DND-41 (cell line): Measurements from ENCODE around the gene NUDC.

Experiments used
- ATAC-seq: fragments of 200-7000 bp; cut with Tn5 transposase; 3 replicates; pipeline ENCODE4 v1.9.1; 2021; ENCODE audit warnings: low read depth; ENCODE audit not compliant: insufficient read depth
- DNase-seq: peaks from one replicate; pipeline ENCODE4 v3.0.0-alpha.2; 2020
- H2AFZ ChIP-seq: 2 replicates; pipeline ENCODE4 v1.6.0; 2012; ENCODE audit warnings: low read depth, low read length
- H3K27ac ChIP-seq: 2 replicates; pipeline ENCODE4 v1.5.1; 2012; ENCODE audit warnings: low read length, inconsistent platforms
- H3K27me3 ChIP-seq: fragments of 200-600 bp; sonication (generic); 2 replicates; pipeline ENCODE4 v1.6.0; 2012; ENCODE audit warnings: low read length, mild to moderate bottlenecking, inconsistent platforms; ENCODE audit not compliant: insufficient read depth, poor library complexity
- H3K36me3 ChIP-seq: 2 replicates; pipeline ENCODE4 v1.5.1; 2012; ENCODE audit warnings: low read length, inconsistent platforms; ENCODE audit not compliant: insufficient read depth
- H3K4me1 ChIP-seq: 2 replicates; pipeline ENCODE4 v1.5.1; 2012; ENCODE audit warnings: mild to moderate bottlenecking, low read length; ENCODE audit not compliant: insufficient read depth
- H3K4me2 ChIP-seq: 2 replicates; pipeline ENCODE4 v1.6.0; 2012; ENCODE audit warnings: mild to moderate bottlenecking, moderate library complexity, low read length, inconsistent platforms; ENCODE audit not compliant: insufficient read depth
- H3K4me3 ChIP-seq, 2 experiments: fragments of 200-600 bp in 1 of 2; shearing (Covaris generic) in 1 of 2; 2 replicates each; pipeline ENCODE4 v1.5.1; 2012 to 2016; ENCODE audit warnings: inconsistent platforms in 2 of 2, low read length in 2 of 2, mild to moderate bottlenecking in 2 of 2, low read depth in 1 of 2, moderate library complexity in 1 of 2
- H3K79me2 ChIP-seq: 2 replicates; pipeline ENCODE4 v1.6.0; 2012; ENCODE audit warnings: low read length, inconsistent platforms; ENCODE audit not compliant: insufficient read depth
- H3K9ac ChIP-seq: 2 replicates; pipeline ENCODE4 v1.6.0; 2012; ENCODE audit warnings: low read depth, mild to moderate bottlenecking, inconsistent platforms, low read length, moderate library complexity
- H3K9me3 ChIP-seq: 2 replicates; pipeline ENCODE4 v1.5.1; 2012; ENCODE audit warnings: low read length, moderate library complexity, mild to moderate bottlenecking, inconsistent platforms; ENCODE audit not compliant: insufficient read depth, severe bottlenecking
- H4K20me1 ChIP-seq: 2 replicates; pipeline ENCODE4 v1.6.0; 2012; ENCODE audit warnings: low read length; ENCODE audit not compliant: insufficient read depth
- CTCF ChIP-seq: IDR thresholded peaks from 2 replicates; pipeline ENCODE4 v1.5.1; 2012; ENCODE audit warnings: borderline replicate concordance, low read length, moderate library complexity, mild to moderate bottlenecking; ENCODE audit not compliant: poor library complexity, severe bottlenecking; ENCODE audit errors: extremely low read depth
- EZH2 ChIP-seq: IDR thresholded peaks from 3 replicates; pipeline ENCODE4 v1.6.1; 2012; ENCODE audit warnings: borderline replicate concordance, low read depth, mild to moderate bottlenecking, moderate library complexity, low read length, inconsistent platforms; ENCODE audit not compliant: severe bottlenecking

Gene NUDC

GRCh38 chr1:26921126-26921539 lies 410 bp upstream of the NUDC start:
- H3K9me3 ChIP-seq, result no peaks in the 10 kb centered on the region
- peak overlapping the region; percentile 82 for H3K9ac ChIP-seq
- H3K27me3 ChIP-seq, result no peaks in the 10 kb centered on the region
- peaks cover 42% of the 10 kb centered on the region for H3K79me2 ChIP-seq
- TF ChIP-seq CTCF (no peak), EZH2 (no peak)
- peaks cover 32% of the 10 kb centered on the region for H3K36me3 ChIP-seq
- DNase-seq, result no peak
- peak overlapping the region; percentile 6 to 77; a peak in 3 of 4 replicates for H3K4me3 ChIP-seq
- H3K27ac ChIP-seq, result peak overlapping the region; percentile 49
- peak overlapping the region; percentile 72 for H3K4me2 ChIP-seq
- H4K20me1 ChIP-seq, result peaks cover 21% of the 10 kb centered on the region
- peaks cover 31% of the 10 kb centered on the region for H3K4me1 ChIP-seq
- ATAC-seq, result peak; percentile 40
- H2AFZ ChIP-seq, result peak overlapping the region; percentile 78

GRCh38 chr1:26922431-26922729 lies 837 bp downstream of the NUDC start:
- Histone ChIP-seq H3K4me1 (peaks cover 31% of the 10 kb centered on the region), H3K27me3 (no peaks in the 10 kb centered on the region), H3K79me2 (peaks cover 54% of the 10 kb centered on the region), H2AFZ (peak overlapping the region; percentile 78; the same call in 1 of the 2 replicates), H3K9ac (peak overlapping the region; percentile 82), H3K27ac (peak overlapping the region; percentile 87), H3K9me3 (no peaks in the 10 kb centered on the region), H3K36me3 (peaks cover 45% of the 10 kb centered on the region), H3K4me3 (peak overlapping the region; percentile 77 to 80; a peak in 3 of 4 replicates), H3K4me2 (peak overlapping the region; percentile 72), H4K20me1 (peaks cover 22% of the 10 kb centered on the region)
- ATAC-seq (no peak), DNase-seq (no peak)
- TF ChIP-seq EZH2 (no peak), CTCF (no peak)

- Histone ChIP-seq H3K4me2 (peak overlapping the region; percentile 72), H3K4me1 (peaks cover 31% of the 10 kb centered on the region), H3K9ac (peak overlapping the region; percentile 82), H3K79me2 (peaks cover 59% of the 10 kb centered on the region), H3K27ac (peak overlapping the region; percentile 87), H4K20me1 (peaks cover 25% of the 10 kb centered on the region), H2AFZ (no peak overlapping the region), H3K4me3 (peak overlapping the region; percentile 77 to 80; a peak in 3 of 4 replicates), H3K27me3 (no peaks in the 10 kb centered on the region), H3K36me3 (peaks cover 50% of the 10 kb centered on the region), H3K9me3 (no peaks in the 10 kb centered on the region)
- TF ChIP-seq EZH2 (no peak), CTCF (no peak)
- DNase-seq, result no peak
- ATAC-seq, result no peak
These were observed 1.4 kb downstream of the NUDC start for GRCh38 chr1:26922901-26923300.

- H3K36me3 ChIP-seq, result peaks cover 58% of the 10 kb centered on the region
These were observed 2.2 kb downstream of the NUDC start for GRCh38 chr1:26923711-26924110.

More at GRCh38 chr1:26923711-26924110, 2.2 kb downstream of the NUDC start:
- Histone ChIP-seq H3K4me3 (no peak overlapping the region), H3K4me1 (peaks cover 31% of the 10 kb centered on the region), H3K4me2 (peak overlapping the region; percentile 72; the same call in 1 of the 2 replicates), H3K9ac (no peak overlapping the region), H3K27ac (no peak overlapping the region), H3K79me2 (peaks cover 67% of the 10 kb centered on the region), H2AFZ (no peak overlapping the region), H4K20me1 (peaks cover 30% of the 10 kb centered on the region), H3K9me3 (no peaks in the 10 kb centered on the region), H3K27me3 (no peaks in the 10 kb centered on the region)
- TF ChIP-seq EZH2, result no peak
- TF ChIP-seq CTCF, result no peak
- DNase-seq (no peak), ATAC-seq (no peak)
